SU-DHL-6 (cell line): Measurements from ENCODE around the gene CABP7.

Source experiments
- EZH2phosphoT487 ChIP-seq: fragments of 200-600 bp; sonication (generic), shearing (Covaris generic); conservative IDR thresholded peaks from 2 replicates; pipeline ENCODE4 v1.6.1; 2018; ENCODE audit warnings: mild to moderate bottlenecking, antibody characterized with exemption, low read length, moderate library complexity, mixed read lengths
- TF ChIP-seq, protein P1 (sequence below): fragments of 200-600 bp; sonication (generic); IDR thresholded peaks from one replicate; pipeline ENCODE4 v1.5.1; 2017; ENCODE audit warnings: antibody characterized with exemption, mild to moderate bottlenecking, low read length, moderate library complexity; ENCODE audit not compliant: insufficient read depth, poor library complexity, severe bottlenecking

DNA sequence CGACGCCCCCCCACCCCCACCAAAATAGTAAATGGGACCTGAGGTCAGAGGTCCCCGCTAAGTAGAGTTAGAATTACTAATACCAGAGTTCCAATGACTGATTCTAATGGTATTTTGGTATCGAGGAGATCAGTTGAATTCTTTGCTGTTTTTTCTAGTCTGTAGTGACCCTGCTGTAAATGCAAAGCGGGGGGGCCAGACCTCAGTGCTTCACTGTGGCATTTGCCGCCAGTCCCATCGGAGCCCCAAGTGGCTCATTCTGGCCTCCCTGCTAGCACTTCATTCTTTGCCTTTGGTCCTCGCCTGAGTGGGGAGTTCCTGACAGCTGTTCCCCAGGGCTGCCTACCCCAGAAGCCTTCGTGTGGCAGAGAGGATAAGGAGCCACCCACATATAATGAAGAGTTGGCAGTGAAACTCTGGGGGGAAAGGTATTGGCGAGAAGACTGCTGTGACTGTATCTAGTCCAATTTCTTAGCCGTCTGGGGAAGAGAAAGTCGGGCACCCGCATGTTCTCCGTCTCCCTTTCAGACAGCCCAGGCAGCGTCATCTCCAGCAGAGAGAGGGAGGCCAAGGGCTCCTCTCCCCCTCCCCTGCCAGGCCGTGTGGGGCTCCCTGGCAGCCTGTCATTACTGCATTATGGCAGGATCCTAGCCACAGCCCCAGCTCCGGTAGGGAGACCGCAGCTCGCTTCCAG is 19.4 kb upstream of the CABP7 start:
- TF ChIP-seq, protein P1, sequence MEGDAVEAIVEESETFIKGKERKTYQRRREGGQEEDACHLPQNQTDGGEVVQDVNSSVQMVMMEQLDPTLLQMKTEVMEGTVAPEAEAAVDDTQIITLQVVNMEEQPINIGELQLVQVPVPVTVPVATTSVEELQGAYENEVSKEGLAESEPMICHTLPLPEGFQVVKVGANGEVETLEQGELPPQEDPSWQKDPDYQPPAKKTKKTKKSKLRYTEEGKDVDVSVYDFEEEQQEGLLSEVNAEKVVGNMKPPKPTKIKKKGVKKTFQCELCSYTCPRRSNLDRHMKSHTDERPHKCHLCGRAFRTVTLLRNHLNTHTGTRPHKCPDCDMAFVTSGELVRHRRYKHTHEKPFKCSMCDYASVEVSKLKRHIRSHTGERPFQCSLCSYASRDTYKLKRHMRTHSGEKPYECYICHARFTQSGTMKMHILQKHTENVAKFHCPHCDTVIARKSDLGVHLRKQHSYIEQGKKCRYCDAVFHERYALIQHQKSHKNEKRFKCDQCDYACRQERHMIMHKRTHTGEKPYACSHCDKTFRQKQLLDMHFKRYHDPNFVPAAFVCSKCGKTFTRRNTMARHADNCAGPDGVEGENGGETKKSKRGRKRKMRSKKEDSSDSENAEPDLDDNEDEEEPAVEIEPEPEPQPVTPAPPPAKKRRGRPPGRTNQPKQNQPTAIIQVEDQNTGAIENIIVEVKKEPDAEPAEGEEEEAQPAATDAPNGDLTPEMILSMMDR = no peak
- TF ChIP-seq EZH2phosphoT487 = no peak
